C1 segment of cervical spinal cord (tissue), 14 donors: ENCODE data around the gene TSGA10.

ENCODE experiments used
- DNase-seq, 14 donors: peaks; one replicate each; lab custom pipeline; 2025; lab: John Stamatoyannopoulos, UW

The TSGA10 gene

DNA sequence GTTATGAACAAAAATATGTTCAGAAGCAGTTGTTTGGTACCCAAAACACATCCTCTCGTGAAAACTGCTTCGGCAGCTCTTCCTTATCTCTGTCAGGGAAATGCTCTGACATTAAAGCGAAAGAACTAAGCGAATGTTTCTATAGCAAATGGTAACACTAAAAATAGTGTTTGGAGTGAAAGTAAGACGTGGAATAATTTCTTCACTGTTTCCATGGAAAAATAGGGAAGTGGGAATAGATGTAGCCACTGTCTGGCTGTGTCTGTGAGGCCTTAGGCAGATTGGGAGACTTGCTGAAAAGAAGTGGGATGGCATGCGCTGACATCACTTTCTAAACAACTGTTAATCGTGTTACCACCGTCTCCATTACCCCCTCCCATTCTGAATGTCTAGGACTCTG lies 207.2 kb downstream of the TSGA10 start:
- no peak for DNase-seq
